HL-60/S4 treated with retinoic acid at 250 ng/mL for 4 days and 3 days (cell line): Measurements from ENCODE around the gene WDSUB1.

Source experiments
- in situ Hi-C: fragments of 300-500 bp; cut with MboI; formaldehyde crosslinking; loops from 2 replicates; pipeline ENCODE4 v1.7.0; 2022; ENCODE audit warnings: low sequenced_read_pairs

Gene WDSUB1

DNA sequence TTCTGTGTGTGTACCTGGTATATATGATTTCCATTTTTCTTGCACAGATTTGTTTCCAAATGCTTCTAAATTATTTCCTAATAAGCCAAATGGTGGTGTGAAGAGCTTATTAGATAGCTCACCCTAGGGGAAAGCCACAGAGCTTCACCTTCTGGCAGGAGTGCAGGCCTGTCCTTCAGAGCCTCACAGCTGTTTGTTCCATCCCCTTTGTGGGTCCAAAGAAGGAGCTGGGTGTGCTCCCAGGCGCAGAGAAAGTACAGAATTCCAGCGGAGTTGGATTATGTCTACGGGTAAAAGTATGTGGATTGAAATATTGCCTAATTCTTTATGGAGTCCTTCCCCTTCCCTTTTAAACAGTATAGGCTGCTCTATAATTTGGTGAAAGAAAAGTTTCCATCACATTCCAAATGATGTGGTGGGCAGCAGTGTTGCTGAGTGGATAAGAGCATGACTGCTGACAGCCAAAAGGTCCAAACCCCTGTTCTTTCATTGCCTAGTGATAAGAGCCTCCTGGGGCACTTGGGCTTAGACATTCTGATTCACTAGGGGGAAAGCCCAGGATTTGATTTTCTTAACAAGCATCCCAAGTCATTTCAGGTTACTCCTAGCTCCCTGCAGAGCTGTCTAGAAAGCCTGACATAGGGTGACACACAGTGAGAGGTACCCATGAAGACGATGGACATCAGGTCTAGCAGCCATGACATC is 86.6 kb downstream of the WDSUB1 start:
- in situ Hi-C loops, result no loop called here

DNA sequence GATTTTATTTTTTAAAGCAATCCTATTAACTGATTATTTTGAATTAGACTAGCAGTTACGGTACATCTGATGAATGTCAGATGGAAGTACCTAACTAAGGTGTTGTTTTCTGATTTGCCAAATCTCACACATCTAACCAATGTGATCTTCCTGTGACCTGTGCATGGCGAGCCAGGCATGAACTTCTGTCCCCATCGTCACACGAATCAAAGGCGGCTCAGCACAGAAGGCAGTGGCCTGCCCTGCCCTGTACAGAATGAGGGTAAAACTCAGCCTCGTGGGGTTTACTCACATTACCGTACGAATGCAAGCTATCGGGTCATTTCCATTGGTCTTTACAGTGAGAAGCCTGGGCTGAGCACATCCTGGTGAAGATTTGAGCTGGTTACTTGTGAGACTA is 87.3 kb downstream of the WDSUB1 start:
- in situ Hi-C loops, result no loop called here

DNA sequence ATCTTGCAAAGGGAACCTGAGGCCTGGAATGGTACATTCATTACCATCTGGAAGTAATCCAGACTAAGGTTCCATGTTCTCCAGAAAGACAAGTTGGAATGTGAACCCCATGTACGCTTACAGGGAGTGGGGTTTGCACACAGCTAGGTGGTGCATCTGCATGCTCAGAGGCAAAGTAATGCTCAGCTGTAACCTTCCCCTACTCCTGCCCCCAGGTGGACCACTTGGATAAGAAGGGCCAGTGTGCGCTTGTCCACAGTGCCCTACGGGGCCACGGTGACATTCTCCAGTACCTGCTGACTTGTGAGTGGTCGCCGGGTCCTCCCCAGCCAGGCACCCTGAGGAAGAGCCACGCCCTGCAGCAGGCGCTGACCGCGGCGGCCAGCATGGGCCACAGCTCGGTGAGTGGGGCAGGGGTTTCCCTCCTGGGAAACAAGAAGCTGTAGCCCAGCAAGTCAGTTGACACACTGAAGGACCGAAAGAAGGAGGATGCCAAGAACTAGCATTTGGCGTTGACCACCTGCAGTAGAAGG is 90.0 kb downstream of the WDSUB1 start:
- in situ Hi-C loops, result no loop called here

DNA sequence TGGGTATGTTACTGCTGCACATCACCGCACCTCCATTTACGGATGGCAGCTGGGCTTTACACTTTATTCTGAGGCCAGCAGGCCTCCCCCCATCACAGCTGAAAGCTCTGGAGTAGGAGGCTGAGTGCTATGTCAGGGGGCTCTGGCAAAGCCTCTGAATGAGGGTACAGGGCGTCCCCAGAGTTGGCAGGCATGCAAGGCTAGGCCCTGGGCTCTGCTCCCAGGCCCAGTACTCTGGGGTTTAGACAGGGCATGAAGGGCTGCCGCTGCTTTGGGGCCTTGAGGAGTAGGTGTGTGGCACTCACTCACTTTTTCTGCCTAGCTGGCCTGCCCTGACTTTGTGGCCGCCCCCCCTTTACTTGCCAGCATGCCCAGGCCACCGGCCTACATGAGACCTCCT is 90.8 kb downstream of the WDSUB1 start:
- in situ Hi-C loops, result no loop called here

DNA sequence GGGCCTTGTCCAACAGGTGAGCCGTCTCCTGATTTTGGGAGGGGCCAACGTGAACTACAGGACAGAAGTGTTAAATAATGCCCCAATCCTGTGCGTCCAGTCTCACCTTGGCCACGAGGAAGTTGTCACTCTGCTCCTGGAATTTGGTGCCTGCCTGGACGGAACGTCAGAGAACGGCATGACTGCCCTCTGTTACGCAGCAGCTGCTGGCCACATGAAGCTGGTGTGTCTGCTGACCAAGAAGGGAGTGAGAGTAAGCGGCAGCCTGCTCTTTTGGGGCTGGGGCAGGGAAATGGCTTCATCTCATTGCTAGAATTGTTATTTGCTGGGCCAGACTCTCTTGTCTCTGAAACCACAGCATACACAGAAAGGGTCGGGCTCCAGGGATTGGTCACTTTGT is 92.3 kb downstream of the WDSUB1 start:
- in situ Hi-C loops, result no loop called here

DNA sequence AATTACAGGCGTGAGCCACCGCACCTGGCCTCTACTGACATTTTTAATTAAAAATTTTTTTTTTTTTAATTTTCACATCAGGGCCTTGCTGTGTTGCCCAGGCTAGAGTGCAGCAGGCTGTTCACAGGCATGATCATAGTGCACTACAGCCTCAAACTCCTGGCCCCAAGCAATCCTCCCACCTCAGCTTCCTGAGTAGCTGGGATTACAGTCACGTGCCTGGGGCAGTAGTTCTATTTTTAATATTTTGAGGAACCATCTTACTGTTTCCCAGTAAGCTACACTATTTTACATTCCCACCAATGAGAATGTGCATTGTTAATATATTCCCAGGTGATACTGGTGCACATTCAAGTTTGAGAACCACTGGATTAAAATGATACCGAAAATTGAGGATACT is 92.7 kb downstream of the WDSUB1 start:
- in situ Hi-C loops, result no loop called here

DNA sequence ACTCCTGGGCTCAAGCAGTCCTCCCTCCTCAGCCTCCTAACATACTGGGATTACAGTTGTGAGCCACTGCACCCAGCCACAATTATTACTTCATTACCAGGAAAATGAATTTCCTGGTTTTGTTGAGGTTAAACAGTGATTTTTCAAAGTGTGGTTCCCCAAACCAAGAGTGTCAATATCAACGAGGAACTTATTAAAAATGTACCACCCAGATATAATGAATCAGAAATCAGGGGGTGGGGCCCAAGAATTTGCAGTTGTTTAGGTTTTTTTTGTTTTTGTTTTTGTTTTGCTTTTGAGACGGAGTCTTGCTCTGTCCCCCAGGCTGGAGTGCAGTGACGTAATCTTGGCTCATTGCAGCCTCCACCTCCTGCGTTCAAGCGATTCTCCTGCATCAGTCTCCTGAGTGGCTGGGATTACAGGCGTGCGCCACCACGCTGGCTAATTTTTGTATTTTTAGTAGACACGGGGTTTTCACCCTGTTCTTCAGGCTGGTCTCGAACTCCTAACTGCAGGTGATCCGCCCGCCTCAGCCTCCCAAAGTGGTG is 94.1 kb downstream of the WDSUB1 start:
- in situ Hi-C loops, result no loop called here

DNA sequence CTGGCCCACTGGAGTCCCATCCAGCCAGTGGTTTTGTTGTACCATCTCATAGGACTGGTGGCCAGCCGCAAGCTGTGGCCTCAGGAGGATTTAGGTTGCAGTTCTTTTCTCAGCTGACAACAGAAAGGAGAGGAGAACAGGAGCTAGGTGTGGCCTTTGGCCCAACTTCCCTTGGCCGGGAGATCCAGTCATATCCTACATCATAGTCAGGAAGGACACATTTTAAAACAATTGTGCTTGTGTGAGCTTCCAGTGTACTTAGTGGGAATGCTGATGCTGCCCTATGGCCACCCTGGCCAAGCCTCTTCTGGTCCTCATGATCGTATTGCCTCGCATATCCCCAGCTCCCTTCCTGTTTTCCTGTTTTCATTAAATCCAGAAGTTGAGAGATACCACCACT is 98.1 kb downstream of the WDSUB1 start:
- in situ Hi-C loops, result no loop called here

DNA sequence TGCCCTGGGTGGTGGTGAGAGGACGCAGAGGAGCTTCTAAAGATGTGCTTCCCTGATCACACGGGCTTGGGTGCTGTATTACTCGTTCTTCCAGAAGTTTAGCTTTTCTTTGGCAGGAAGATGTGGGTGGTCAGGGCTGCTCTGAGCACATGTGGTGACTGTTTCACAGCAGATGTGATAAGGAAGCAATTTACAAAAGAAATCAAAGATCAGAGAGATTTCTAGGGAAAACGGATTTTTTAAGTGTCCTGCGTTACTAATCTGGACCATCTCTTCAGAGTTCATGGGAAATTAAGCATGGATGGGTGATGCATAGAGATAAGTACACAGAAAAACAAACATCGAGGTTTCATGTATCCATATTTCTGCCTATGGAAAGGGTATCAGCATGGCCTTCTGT is 99.4 kb downstream of the WDSUB1 start:
- in situ Hi-C loops, result no loop called here

DNA sequence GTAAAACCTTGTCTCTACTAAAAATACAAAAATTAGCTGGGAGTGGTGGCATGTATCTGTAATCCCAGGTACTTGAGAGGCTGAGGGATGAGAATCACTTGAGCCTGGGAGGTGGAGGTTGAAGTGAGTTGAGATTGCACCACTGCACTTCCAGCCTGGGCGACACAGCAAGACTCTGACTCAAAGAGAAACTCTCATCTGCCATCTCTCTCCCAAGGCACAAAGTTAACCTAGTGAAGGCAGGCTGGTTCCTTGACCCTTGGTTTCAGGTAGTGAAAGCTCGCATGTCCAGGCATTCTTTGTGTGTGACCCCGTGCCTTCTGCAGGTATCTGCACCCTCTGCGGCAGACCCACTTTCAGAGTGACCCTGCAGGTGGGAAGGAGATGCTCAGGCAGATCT is 100.0 kb downstream of the WDSUB1 start:
- in situ Hi-C loops, result no loop called here
